HCT116 (cell line): Measurements from ENCODE around the gene LCK.
"Not testable (repeated sequence)": the region's sequence is repeated elsewhere in the genome, so short reads cannot be mapped to it uniquely, and the experiment has no call there.

Experiments used
- EZH2 ChIP-seq: fragments of 200-600 bp; sonication (generic); IDR thresholded peaks from 2 replicates; pipeline ENCODE4 v1.6.1; 2017; ENCODE audit warnings: antibody characterized with exemption, mixed run types
- POLR2A ChIP-seq: IDR thresholded peaks from 2 replicates; pipeline ENCODE4 v1.7.0; 2011; ENCODE audit warnings: borderline replicate concordance; ENCODE audit not compliant: insufficient read depth, insufficient read length; ENCODE audit errors: extremely low read depth
- POLR2AphosphoS5 ChIP-seq: IDR thresholded peaks from 2 replicates; pipeline ENCODE4 v1.6.1; 2011; ENCODE audit warnings: mild to moderate bottlenecking, low read depth, low read length, moderate library complexity
- RAD21 ChIP-seq: IDR thresholded peaks from 2 replicates; pipeline ENCODE4 v1.6.1; 2012; ENCODE audit warnings: low read depth, mild to moderate bottlenecking
- SIN3A ChIP-seq: IDR thresholded peaks from 2 replicates; pipeline ENCODE4 v1.6.1; 2012; ENCODE audit warnings: low read depth
- YY1 ChIP-seq: IDR thresholded peaks from 2 replicates; pipeline ENCODE4 v1.6.1; 2011; ENCODE audit warnings: low read length, low read depth, moderate library complexity, mild to moderate bottlenecking; ENCODE audit not compliant: insufficient replicate concordance; ENCODE audit errors: extremely low read depth
- ZFX ChIP-seq: fragments of 450-650 bp; IDR thresholded peaks from 2 replicates; pipeline ENCODE4 v1.6.1; 2017
- ZNF274 ChIP-seq: fragments of 200-500 bp; sonication (Bioruptor generic); IDR thresholded peaks from 2 replicates; pipeline ENCODE4 v1.6.1; 2014; ENCODE audit warnings: mild to moderate bottlenecking, low read depth, low read length, inconsistent platforms
- TF ChIP-seq, protein P1 (sequence below), 3 experiments: fragments of 200-600 bp in 1 of 3; sonication (generic) in 1 of 3; IDR thresholded peaks in 2 of 3; conservative IDR thresholded peaks in 1 of 3; 2 replicates each; pipeline ENCODE4 v1.5.1; 2012 to 2017; ENCODE audit warnings: low read depth in 2 of 3, low read length in 2 of 3, antibody characterized with exemption in 1 of 3, borderline replicate concordance in 1 of 3, control low read depth in 1 of 3, mild to moderate bottlenecking in 1 of 3, mixed read lengths in 1 of 3, mixed run types in 1 of 3, moderate library complexity in 1 of 3; ENCODE audit not compliant: insufficient read depth in 1 of 3
- TF ChIP-seq, protein P2 (sequence below): IDR thresholded peaks from 2 replicates; pipeline ENCODE4 v1.6.1; 2012
- TF ChIP-seq, protein P3 (sequence below): IDR thresholded peaks from 2 replicates; pipeline ENCODE4 v1.6.1; 2012; ENCODE audit warnings: low read depth
- TF ChIP-seq, protein P4 (sequence below): IDR thresholded peaks from 2 replicates; pipeline ENCODE4 v1.6.1; 2012

DNA sequence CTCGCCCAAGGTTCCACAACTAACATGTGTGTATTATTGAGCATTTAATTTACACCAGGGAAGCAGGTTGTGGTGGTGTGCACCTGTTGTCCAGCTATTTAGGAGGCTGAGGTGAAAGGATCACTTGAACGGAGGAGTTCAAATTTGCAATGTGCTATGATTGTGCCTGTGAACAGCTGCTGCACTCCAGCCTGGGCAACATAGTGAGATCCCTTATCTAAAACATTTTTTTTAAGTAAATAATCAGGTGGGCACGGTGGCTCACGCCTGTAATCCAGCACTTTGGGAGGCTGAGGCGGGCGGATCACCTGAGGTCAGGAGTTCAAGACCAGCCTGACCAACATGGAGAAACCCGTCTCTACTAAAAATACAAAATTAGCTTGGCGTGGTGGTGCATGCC is 33.7 kb downstream of the LCK start:
- TF ChIP-seq, protein P1, sequence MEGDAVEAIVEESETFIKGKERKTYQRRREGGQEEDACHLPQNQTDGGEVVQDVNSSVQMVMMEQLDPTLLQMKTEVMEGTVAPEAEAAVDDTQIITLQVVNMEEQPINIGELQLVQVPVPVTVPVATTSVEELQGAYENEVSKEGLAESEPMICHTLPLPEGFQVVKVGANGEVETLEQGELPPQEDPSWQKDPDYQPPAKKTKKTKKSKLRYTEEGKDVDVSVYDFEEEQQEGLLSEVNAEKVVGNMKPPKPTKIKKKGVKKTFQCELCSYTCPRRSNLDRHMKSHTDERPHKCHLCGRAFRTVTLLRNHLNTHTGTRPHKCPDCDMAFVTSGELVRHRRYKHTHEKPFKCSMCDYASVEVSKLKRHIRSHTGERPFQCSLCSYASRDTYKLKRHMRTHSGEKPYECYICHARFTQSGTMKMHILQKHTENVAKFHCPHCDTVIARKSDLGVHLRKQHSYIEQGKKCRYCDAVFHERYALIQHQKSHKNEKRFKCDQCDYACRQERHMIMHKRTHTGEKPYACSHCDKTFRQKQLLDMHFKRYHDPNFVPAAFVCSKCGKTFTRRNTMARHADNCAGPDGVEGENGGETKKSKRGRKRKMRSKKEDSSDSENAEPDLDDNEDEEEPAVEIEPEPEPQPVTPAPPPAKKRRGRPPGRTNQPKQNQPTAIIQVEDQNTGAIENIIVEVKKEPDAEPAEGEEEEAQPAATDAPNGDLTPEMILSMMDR (IDR thresholded peaks at IDR 0.05 in 2 of 3, conservative IDR thresholded peaks at IDR 0.05 in 1 of 3; ENCODE audit: borderline replicate concordance in 1 of 3, insufficient read depth in 1 of 3, low read depth in 2 of 3, low read length in 2 of 3), result not testable (repeated sequence)
- TF ChIP-seq, protein P2, sequence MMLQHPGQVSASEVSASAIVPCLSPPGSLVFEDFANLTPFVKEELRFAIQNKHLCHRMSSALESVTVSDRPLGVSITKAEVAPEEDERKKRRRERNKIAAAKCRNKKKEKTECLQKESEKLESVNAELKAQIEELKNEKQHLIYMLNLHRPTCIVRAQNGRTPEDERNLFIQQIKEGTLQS, result not testable (repeated sequence)
- not testable (repeated sequence) for TF ChIP-seq POLR2AphosphoS5, POLR2A, EZH2, YY1, SIN3A, ZFX, RAD21, ZNF274
- TF ChIP-seq, protein P3, sequence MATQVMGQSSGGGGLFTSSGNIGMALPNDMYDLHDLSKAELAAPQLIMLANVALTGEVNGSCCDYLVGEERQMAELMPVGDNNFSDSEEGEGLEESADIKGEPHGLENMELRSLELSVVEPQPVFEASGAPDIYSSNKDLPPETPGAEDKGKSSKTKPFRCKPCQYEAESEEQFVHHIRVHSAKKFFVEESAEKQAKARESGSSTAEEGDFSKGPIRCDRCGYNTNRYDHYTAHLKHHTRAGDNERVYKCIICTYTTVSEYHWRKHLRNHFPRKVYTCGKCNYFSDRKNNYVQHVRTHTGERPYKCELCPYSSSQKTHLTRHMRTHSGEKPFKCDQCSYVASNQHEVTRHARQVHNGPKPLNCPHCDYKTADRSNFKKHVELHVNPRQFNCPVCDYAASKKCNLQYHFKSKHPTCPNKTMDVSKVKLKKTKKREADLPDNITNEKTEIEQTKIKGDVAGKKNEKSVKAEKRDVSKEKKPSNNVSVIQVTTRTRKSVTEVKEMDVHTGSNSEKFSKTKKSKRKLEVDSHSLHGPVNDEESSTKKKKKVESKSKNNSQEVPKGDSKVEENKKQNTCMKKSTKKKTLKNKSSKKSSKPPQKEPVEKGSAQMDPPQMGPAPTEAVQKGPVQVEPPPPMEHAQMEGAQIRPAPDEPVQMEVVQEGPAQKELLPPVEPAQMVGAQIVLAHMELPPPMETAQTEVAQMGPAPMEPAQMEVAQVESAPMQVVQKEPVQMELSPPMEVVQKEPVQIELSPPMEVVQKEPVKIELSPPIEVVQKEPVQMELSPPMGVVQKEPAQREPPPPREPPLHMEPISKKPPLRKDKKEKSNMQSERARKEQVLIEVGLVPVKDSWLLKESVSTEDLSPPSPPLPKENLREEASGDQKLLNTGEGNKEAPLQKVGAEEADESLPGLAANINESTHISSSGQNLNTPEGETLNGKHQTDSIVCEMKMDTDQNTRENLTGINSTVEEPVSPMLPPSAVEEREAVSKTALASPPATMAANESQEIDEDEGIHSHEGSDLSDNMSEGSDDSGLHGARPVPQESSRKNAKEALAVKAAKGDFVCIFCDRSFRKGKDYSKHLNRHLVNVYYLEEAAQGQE, result not testable (repeated sequence)
- TF ChIP-seq, protein P4, sequence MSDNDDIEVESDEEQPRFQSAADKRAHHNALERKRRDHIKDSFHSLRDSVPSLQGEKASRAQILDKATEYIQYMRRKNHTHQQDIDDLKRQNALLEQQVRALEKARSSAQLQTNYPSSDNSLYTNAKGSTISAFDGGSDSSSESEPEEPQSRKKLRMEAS, result not testable (repeated sequence)
